ENCODE results near the gene CLSTN3. TPM values are rescaled to one million over a fixed set of nuclear protein-coding genes. Genes with fewer than 3 reads are reported as not detected.
A peak's percentile ranks its signal among the peaks of the same experiment; 100 is the strongest.

CLSTN3 gene
- total and polyA plus RNA-seq, 2 of the 13 experiments (the other 11 are each of a cell fraction or from before 2014, with no cell fraction given) = 26.2 to 94.1 TPM

- TF ChIP-seq ARID4A (CRISPR knock-in tag; IDR thresholded peaks at IDR 0.05; ENCODE audit: borderline replicate concordance) = peak; percentile 58; the same call in 1 of the 2 replicates
- TF ChIP-seq TCF7L2 (IDR thresholded peaks at IDR 0.05; ENCODE audit: low read depth, low read length) = no peak
- peak; percentile 44; the same call in 1 of the 2 replicates for TF ChIP-seq KDM2A (CRISPR knock-in tag; IDR thresholded peaks at IDR 0.05; ENCODE audit: borderline replicate concordance, low read depth)
- TF ChIP-seq MXD3 (CRISPR knock-in tag; IDR thresholded peaks at IDR 0.05) = 0 out of 2 replicates have a peak, but pooled peaks have one; percentile 9
- TF ChIP-seq NFRKB (IDR thresholded peaks at IDR 0.05) = no peak
- no peak for TF ChIP-seq MYNN (CRISPR knock-in tag; IDR thresholded peaks at IDR 0.05; ENCODE audit: low read depth)
- TF ChIP-seq ATM (IDR thresholded peaks at IDR 0.05; ENCODE audit: borderline replicate concordance) = no peak
- peak; percentile 19 for TF ChIP-seq XRCC5 (optimal IDR thresholded peaks at IDR 0.05; ENCODE audit: low read length)
- TF ChIP-seq ZBTB3 (CRISPR knock-in tag; IDR thresholded peaks at IDR 0.05; ENCODE audit: borderline replicate concordance, low read depth) = no peak
- peak; percentile 80 for TF ChIP-seq ZNF687 (CRISPR knock-in tag; IDR thresholded peaks at IDR 0.05)
- TF ChIP-seq ZFX (CRISPR knock-in tag; IDR thresholded peaks at IDR 0.05; ENCODE audit: low read depth) = peak; percentile 58
- TF ChIP-seq ELF3 (CRISPR knock-in tag; IDR thresholded peaks at IDR 0.05) = peak; percentile 8; the same call in 1 of the 2 replicates
- TF ChIP-seq PPARG (CRISPR knock-in tag; conservative IDR thresholded peaks at IDR 0.05) = 0 out of 2 replicates have a peak, but pooled peaks have one; percentile 12
- TF ChIP-seq POLR2G (IDR thresholded peaks at IDR 0.05; ENCODE audit: low read depth, low read length) = no peak; the same call in 1 of the 2 replicates
- peak; percentile 88 for TF ChIP-seq ETV5 (CRISPR knock-in tag; IDR thresholded peaks at IDR 0.05; ENCODE audit: borderline replicate concordance)
- TF ChIP-seq HOXD1 (CRISPR knock-in tag; IDR thresholded peaks at IDR 0.05) = 0 out of 2 replicates have a peak, but pooled peaks have one; percentile 48
- peak; percentile 42; the same call in 1 of the 2 replicates for TF ChIP-seq CHD2 (IDR thresholded peaks at IDR 0.05; ENCODE audit: low read depth, low read length)
- TF ChIP-seq GABPB1 (CRISPR knock-in tag; IDR thresholded peaks at IDR 0.05) = peak; percentile 81
- TF ChIP-seq ZNF331 (CRISPR knock-in tag; IDR thresholded peaks at IDR 0.05) = peak; percentile 30
Measured at GRCh38 chr12:7189398-7190267, 59.5 kb downstream of the CLSTN3 start, which contains the start of gene PEX5 (continued).

Data from HepG2 (cell line).